ENCODE data around the gene PDE4B. TPM values are rescaled to one million over a fixed set of nuclear protein-coding genes. Genes with fewer than 3 reads are reported as not detected.

PDE4B gene
- total RNA-seq, 1 experiment from 2014 or later: 2.6 TPM

GRCh38 chr1:66242646-66243547 lies 450.2 kb downstream of the PDE4B start:
- H3K27ac ChIP-seq: no peak overlapping the region
- H3K36me3 ChIP-seq: no peaks in the 10 kb centered on the region
- H3K27me3 ChIP-seq: no peaks in the 10 kb centered on the region
- H3K4me3 ChIP-seq: no peak overlapping the region
- peak; percentile 77 to 90 for DNase-seq
- no peaks in the 10 kb centered on the region for H3K9me3 ChIP-seq (replicated peaks)
- H3K4me1 ChIP-seq: no peaks in the 10 kb centered on the region; the same call in 1 of the 2 replicates

GRCh38 chr1:66243548-66244130 lies 450.9 kb downstream of the PDE4B start:
- H3K27me3 ChIP-seq: no peaks in the 10 kb centered on the region
- no peak overlapping the region for H3K27ac ChIP-seq
- DNase-seq: no peak
- no peaks in the 10 kb centered on the region for H3K36me3 ChIP-seq
- H3K4me1 ChIP-seq: no peaks in the 10 kb centered on the region; the same call in 1 of the 2 replicates
- no peaks in the 10 kb centered on the region for H3K9me3 ChIP-seq (replicated peaks)
- no peak overlapping the region for H3K4me3 ChIP-seq

GRCh38 chr1:66244429-66244828 lies 451.7 kb downstream of the PDE4B start:
- Histone ChIP-seq H3K27me3 (no peaks in the 10 kb centered on the region), H3K9me3 (replicated peaks) (no peaks in the 10 kb centered on the region), H3K36me3 (no peaks in the 10 kb centered on the region), H3K27ac (no peak overlapping the region), H3K4me1 (no peaks in the 10 kb centered on the region; the same call in 1 of the 2 replicates), H3K4me3 (no peak overlapping the region)
- peak in 1 of 2 experiments; percentile 34 for DNase-seq

GRCh38 chr1:66245691-66246090 lies 453.0 kb downstream of the PDE4B start:
- Histone ChIP-seq H3K36me3 (no peaks in the 10 kb centered on the region), H3K9me3 (replicated peaks) (no peaks in the 10 kb centered on the region), H3K27ac (no peak overlapping the region), H3K4me3 (no peak overlapping the region), H3K4me1 (no peaks in the 10 kb centered on the region; the same call in 1 of the 2 replicates), H3K27me3 (no peaks in the 10 kb centered on the region)
- no peak for DNase-seq

GRCh38 chr1:66246351-66247269 lies 453.9 kb downstream of the PDE4B start:
- peaks cover 4% of the 10 kb centered on the region for H3K4me1 ChIP-seq
- H3K36me3 ChIP-seq: no peaks in the 10 kb centered on the region
- H3K27ac ChIP-seq: no peak overlapping the region
- no peaks in the 10 kb centered on the region for H3K27me3 ChIP-seq
- no peak overlapping the region for H3K4me3 ChIP-seq
- H3K9me3 ChIP-seq (replicated peaks): no peaks in the 10 kb centered on the region
- DNase-seq: no peak

- no peak for DNase-seq
- H3K9me3 ChIP-seq (replicated peaks): no peaks in the 10 kb centered on the region
- no peaks in the 10 kb centered on the region for H3K36me3 ChIP-seq
- H3K27me3 ChIP-seq: no peaks in the 10 kb centered on the region
- no peak overlapping the region for H3K4me3 ChIP-seq
- H3K27ac ChIP-seq: no peak overlapping the region
- H3K4me1 ChIP-seq: peaks cover 8% of the 10 kb centered on the region
Observed at GRCh38 chr1:66247415-66248208, 454.9 kb downstream of the PDE4B start.

- no peak for DNase-seq
- H3K4me1 ChIP-seq: peaks cover 8% of the 10 kb centered on the region
Observed at GRCh38 chr1:66248257-66248656, 455.6 kb downstream of the PDE4B start.

GRCh38 chr1:66248746-66249145 lies 456.1 kb downstream of the PDE4B start:
- H3K9me3 ChIP-seq (replicated peaks): no peaks in the 10 kb centered on the region
- no peak for DNase-seq
- H3K36me3 ChIP-seq: no peaks in the 10 kb centered on the region
- H3K4me1 ChIP-seq: peaks cover 8% of the 10 kb centered on the region
- H3K27me3 ChIP-seq: no peaks in the 10 kb centered on the region
- H3K4me3 ChIP-seq: no peak overlapping the region
- H3K27ac ChIP-seq: no peak overlapping the region

More at GRCh38 chr1:66248257-66248656, 455.6 kb downstream of the PDE4B start:
- Histone ChIP-seq H3K9me3 (replicated peaks) (no peaks in the 10 kb centered on the region), H3K27me3 (no peaks in the 10 kb centered on the region), H3K4me3 (no peak overlapping the region), H3K36me3 (no peaks in the 10 kb centered on the region), H3K27ac (no peak overlapping the region)

GRCh38 chr1:66250075-66250474 lies 457.4 kb downstream of the PDE4B start:
- Histone ChIP-seq H3K4me1 (peaks cover 8% of the 10 kb centered on the region), H3K4me3 (no peak overlapping the region), H3K27me3 (no peaks in the 10 kb centered on the region), H3K36me3 (no peaks in the 10 kb centered on the region), H3K27ac (no peak overlapping the region), H3K9me3 (replicated peaks) (no peaks in the 10 kb centered on the region)
- no peak for DNase-seq

- no peaks in the 10 kb centered on the region for H3K9me3 ChIP-seq (replicated peaks)
- H3K4me1 ChIP-seq: peaks cover 8% of the 10 kb centered on the region
- H3K4me3 ChIP-seq: no peak overlapping the region
- no peaks in the 10 kb centered on the region for H3K27me3 ChIP-seq
- no peak for DNase-seq
- H3K36me3 ChIP-seq: no peaks in the 10 kb centered on the region
- H3K27ac ChIP-seq: no peak overlapping the region
Observed at GRCh38 chr1:66250478-66250877, 457.8 kb downstream of the PDE4B start.

- Histone ChIP-seq H3K9me3 (replicated peaks) (no peaks in the 10 kb centered on the region), H3K4me3 (no peak overlapping the region), H3K4me1 (peaks cover 8% of the 10 kb centered on the region), H3K27ac (no peak overlapping the region), H3K27me3 (no peaks in the 10 kb centered on the region), H3K36me3 (no peaks in the 10 kb centered on the region)
- peak; percentile 63 to 82 for DNase-seq
Observed at GRCh38 chr1:66251546-66251945, 458.9 kb downstream of the PDE4B start.

- no peaks in the 10 kb centered on the region for H3K36me3 ChIP-seq
- no peaks in the 10 kb centered on the region for H3K9me3 ChIP-seq (replicated peaks)
- no peak overlapping the region for H3K27ac ChIP-seq
- no peak overlapping the region for H3K4me3 ChIP-seq
- H3K4me1 ChIP-seq: peaks cover 8% of the 10 kb centered on the region
- H3K27me3 ChIP-seq: no peaks in the 10 kb centered on the region
- DNase-seq: peak; percentile 8 to 69
Observed at GRCh38 chr1:66253330-66253921, 460.7 kb downstream of the PDE4B start.

GRCh38 chr1:66254785-66255184 lies 462.1 kb downstream of the PDE4B start:
- no peak overlapping the region for H3K4me3 ChIP-seq
- no peaks in the 10 kb centered on the region for H3K36me3 ChIP-seq
- H3K27ac ChIP-seq: no peak overlapping the region
- no peaks in the 10 kb centered on the region for H3K9me3 ChIP-seq (replicated peaks)
- no peaks in the 10 kb centered on the region for H3K27me3 ChIP-seq
- DNase-seq: no peak
- H3K4me1 ChIP-seq: peaks cover 8% of the 10 kb centered on the region
